ENCODE measurements around the gene EMP3.
"Not testable (repeated sequence)": the region's sequence is repeated elsewhere in the genome, so short reads cannot be mapped to it uniquely, and the experiment has no call there.

EMP3 gene, protein sequence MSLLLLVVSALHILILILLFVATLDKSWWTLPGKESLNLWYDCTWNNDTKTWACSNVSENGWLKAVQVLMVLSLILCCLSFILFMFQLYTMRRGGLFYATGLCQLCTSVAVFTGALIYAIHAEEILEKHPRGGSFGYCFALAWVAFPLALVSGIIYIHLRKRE

DNA sequence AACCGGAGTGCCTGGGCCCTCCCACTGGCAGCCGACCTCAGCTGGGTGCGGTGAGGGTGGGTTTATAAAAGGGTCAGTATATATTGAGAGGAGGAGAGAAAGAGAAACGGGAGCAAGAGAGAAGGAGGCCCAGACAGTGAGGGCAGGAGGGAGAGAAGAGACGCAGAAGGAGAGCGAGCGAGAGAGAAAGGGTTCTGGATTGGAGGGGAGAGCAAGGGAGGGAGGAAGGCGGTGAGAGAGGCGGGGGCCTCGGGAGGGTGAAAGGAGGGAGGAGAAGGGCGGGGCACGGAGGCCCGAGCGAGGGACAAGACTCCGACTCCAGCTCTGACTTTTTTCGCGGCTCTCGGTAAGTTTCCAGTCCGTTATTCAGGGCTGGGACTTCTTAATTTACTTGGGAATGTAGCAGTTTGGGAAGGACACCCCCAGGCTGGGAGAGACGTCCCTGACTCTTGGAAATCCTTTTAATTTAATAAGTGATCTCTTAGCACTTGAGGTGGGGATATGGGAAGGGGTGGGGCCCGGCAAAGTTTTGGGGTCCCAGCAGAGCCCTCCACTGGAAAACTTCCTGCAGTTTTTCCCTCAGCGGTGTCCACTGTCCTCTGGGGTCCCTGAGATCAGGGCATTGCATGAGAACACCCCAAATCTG lies at the start of gene EMP3:
Gene EMP3 (plus strand): TSS at position 288 of the 646 bp plus-strand sequence. CDS start 1,293 bp downstream, outside the sequence.
- peak; percentile 22 to 84 for DNase-seq

DNA sequence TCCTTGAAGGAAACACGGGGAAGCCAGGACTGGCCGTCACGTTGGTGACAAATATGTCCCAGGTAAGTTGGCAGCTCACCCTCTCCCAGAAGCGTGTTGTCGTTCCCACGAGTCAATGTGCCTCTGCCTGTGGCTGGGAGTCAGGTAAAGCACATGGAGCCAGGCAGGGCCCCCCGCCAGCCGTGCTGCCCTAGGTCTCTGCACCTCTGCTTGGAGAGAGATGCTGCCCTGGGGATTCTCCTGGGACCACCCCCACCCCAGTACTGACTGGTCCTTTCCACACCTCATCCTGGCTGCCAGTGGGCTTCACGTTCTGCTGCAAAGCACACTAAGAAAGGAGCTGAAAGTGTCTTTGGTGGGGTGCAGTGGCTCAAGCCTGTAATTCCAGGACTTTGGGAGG lies 45.6 kb upstream of the EMP3 start:
- DNase-seq = no peak

DNA sequence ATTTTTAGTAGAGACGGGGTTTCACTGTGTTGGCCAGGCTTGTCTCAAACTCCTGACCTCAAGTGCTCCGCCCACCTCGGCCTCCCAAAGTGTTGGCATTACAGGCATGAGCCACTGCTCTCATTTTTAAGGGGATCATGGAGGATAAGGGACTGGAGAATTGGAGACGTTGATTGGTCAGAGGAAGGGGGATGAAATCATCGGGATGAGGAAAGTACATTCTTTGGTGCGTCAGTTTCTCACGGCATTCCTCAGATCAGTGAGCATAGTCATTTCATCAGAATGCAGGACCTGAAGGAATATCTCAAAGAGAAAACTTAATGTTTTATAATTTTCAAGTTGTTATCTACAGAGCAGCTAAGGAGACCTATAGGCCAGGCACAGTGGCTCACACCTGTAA lies 41.4 kb upstream of the EMP3 start:
- no peak for DNase-seq

DNA sequence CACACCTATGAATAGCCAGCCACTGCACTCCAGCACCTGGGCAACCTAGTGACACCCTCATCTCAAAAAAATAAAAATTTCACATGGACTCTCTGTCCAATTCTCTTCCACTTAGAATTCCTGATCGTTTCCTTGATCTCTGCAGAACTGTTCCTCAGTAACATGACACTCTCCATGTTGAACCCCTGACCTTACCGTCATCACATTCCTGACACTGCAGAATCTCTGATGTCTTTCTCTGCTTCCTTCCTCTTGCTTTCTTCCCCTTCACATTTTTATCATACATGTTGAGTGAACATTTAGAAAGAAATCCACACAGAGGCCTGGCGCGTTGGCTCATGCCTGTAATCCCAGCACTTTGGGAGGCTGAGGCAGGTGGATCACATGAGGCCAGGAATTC lies 40.5 kb upstream of the EMP3 start:
- DNase-seq = no peak

DNA sequence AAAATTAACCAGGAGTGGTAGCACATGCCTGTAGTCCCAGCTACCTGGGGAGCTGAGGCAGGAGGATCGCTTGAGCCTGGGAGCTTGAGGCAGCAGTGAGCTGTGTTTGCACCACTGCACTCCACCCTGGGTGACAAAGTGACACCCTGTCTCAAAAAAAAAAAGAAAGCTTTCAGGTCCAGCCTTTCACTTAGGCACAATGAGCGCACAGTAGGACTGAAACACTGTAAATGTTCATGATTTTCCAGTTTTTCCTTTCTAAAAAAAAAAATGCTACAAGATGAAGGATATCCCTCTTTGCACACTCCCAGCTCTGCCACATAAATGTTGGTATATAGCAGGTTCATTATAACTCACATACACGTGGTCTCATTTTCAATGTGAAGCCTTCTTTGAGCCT lies 37.6 kb upstream of the EMP3 start:
- DNase-seq = no peak

DNA sequence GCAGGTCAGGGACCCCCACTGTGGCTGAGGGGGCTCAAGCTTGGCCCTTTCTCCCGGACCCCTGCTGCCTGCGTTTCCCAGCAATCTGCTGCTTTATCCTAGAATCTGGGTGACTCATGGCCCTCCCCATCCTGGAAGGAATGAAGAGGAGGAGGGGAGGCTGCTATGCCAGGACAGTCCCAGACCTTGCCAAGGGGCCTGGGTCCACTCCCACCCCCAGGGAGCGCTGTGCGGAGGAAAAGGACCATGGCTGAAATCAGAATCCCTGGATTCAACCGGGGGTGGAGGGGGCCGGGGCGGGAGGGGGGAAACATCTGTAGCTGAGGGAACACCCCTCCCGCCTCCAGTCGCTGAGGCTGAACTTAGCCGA lies 35.0 kb upstream of the EMP3 start:
- DNase-seq = no peak

DNA sequence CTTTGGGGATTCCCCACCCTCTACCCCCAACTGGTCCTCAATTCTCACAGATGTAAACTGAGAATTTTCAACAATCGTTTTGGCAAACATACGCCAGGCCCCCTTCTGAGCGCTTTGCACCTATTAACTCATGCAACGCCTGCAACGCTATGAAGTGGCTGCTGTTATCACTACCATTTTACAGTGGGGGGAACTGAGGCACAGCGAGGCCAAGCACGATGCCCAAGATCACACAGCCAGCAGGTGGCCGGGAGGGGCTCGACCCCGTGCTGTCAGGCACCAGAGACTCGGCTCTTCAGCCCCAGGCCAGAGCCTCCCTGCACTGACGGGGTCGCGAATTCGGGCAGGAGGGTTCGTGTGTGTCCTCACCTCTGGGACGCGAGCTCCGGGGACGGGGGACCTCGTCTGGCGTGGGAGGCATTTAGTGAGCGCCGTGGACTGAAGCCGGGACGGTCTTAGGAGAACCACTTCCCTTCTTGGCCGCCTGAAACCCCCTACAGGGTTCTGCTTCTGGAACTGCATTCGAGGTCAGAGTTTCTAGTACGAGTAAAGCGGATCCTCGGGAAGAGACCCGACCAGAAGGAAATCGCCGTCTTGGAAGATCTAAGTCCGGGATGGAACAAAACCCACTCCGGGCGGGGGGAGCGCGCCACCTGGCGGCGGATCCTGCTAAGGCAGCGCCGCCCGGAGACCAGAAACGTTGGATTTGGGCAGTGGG lies 34.4 kb upstream of the EMP3 start:
- peak; percentile 18 to 49 for DNase-seq

DNA sequence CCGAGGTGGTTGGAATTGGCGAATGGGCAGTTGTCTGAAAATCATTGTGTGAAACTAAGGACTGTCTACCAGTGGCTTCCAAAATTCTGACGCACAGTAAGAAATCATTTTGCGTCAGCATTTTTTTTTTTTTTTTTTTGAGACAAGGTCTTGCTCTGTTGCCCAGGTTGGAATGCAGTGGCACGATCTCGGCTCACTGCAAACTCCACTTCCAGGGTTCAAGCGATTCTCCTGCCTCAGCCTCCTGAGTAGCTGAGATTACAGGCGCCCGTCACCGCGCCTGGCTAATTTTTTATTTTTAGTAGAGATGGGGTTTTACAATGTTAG lies 33.9 kb upstream of the EMP3 start:
- DNase-seq = not testable (repeated sequence)

DNA sequence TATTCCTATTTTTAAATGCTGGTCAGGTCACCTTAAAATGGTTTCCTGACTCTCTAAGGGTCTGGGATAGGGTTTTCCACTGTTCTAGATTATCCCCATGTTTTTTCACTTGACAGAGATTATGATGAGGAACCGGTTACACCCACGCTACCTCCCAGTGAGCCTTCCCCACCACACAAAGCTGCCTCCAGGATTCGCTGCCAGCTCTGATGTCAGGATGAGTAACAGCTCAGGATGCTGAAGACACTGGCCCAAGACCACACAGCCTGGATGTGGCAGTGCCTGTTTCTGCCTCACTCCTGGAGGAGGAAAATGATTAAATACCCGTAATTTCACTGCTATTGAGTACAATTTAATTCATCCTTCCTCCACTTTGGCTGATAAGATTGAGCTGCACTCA lies 32.6 kb upstream of the EMP3 start:
- no peak for DNase-seq

DNA sequence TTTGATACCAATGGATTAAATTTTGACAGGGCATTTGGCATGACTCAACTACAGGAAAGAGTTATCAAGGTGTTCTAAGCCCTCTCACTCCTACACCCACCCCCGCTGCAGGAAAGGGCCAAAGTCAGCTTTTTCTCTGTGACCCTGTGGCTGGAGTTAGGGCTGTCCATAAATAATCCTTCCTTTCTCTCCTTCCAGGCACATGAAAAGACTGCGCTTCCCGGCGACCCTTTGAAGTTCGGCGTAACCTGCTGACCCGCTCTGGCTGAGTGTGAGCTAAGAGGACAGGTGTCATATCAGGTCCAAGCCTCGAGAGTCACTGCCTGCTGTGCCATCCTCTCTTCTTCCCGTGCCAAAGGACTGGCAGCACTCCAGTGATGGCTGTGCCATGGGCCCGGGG lies 29.9 kb upstream of the EMP3 start:
- no peak for DNase-seq

DNA sequence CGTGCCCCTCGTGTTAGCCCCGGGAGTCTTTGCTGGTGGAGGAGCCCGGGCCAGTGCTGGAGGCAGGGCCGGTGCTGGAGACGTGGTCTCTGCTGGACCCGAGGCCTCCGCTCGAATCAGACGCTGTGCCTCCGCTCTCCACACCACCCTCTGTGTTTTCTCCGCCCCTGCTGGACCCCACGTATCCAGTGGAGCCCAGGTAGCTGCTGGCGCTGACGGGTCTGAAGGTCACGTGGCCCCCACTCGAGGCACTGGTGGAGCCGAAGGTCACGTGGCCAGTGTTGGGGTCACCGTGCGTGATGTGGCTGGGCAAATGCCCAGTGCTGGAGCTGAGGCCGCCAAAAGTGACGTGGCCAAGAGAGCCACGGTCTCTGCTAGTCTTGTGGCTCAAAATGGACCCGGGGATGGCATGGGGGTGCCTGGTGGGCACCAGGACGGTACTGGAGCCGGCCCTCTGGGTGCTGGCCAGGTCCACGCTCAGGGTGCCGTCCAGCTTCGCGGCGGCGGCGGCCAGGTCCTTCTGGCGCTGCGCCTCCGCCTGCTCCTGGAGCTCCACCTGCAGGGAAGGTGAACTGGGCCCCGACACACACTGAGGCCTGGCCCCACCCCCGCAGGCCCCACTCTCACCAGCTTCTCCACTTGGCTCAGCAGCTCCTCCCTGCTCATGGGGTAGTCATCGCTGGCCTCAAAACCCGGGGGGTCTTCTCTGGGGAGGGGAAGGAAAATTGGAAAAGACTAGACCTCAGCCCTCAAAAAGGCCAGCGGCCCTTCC lies 28.2 kb upstream of the EMP3 start:
- no peak for DNase-seq

DNA sequence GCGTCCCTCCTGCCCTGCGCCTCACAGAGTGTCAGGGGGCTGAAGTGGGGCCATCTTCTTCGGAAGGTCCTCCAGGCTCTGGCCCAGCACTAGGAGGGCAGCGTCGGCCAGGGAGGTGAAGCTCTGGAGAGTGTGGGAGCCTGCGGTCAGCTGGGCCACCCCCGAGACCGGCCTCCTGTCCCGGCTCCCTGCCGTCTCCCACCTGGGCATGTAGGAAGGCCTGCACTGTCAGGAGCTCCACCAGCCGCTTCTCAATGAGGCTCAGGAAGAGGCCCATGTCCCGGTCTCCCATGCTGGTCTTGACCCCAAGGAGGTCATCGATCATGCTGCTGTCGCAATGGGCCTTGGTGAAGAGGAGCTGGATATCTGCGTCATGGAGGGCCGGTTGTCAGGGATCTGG lies 27.4 kb upstream of the EMP3 start:
- DNase-seq = no peak

DNA sequence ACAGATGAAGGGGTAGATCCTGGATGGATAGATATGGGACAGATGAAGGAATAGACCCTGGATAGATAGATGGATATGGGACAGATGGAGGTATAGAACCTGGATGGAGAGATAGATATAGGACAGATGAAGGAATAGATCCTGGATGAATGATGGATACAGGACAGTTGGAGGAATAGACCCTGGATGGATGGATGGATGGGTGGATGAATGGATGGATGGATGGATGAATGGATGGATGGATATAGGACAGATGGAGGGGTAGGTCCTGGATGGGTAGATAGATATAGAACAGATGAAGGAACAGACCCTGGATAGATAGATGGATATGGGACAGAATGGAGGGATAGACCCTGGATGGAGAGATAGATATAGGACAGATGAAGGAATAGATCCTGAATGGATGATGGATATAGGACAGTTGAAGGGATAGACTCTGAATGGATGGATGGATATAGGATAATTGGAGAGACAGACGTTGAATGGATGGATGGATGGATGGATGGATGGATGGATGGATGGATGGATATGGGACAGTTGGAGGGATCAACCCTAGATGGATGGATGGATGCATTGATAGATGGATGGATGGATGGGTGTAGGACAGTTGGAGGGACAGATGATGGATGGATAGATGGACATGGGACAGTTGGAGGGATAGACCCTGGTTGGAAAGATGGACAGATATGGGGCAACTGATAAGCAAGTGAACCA lies 23.3 kb upstream of the EMP3 start:
- DNase-seq = no peak

DNA sequence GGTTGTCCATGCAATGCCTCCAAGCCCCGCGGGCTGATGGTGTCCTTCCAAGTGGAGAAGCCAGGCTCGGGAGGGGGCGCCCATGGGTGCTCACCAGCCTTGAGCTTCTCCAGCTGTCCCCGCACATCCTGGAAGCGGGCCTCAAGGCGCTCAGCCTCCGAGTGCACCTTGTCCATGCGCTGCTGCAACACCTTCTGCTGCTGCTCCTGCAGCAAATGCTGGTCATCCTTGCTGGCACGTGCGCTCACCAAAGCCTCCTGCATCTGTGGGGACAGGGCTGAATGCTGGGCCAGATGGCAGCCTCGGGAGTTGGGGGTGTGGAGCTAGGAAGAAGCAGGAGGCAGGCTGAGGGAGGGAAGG lies 22.8 kb upstream of the EMP3 start:
- no peak for DNase-seq

DNA sequence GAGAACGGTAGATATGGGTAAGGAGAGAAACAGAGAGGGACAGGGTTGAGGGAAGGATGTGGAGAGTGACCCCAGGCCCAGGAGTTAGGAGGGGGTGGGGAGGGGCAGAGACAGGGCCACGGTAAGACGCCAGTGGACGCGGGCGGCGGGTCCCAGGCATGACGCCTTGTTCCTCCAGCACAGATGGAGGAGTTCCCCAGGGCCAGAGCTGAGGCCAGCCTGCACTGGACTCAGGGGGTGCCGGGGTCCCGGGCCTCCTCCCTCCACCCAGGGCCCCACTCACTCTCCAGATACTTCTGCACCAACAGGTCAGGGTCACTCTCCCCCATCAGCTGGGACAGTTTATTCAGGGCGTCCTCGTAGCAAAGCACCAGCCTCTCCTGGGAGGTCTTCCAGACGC lies 22.0 kb upstream of the EMP3 start:
- no peak for DNase-seq

DNA sequence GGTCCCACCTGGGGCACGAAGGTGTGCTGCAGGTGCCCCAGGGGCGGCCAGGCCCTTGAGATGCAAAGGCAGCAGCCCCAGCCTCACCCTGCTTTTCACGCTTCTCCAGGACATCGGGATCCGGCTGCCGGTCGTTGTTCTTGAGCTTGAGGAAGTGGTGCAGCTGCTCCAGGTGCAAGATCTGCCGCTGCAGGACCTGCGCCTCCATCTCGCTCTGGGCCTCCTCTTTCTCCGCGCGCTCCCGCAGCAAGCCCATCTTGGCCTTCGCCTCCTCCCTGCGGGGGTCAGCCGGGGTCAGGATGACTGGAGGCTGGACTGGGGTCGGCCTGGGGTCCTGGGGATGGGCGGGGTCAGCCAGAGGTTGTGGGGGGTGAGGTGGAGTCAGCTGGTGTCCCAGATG lies 21.5 kb upstream of the EMP3 start:
- no peak for DNase-seq

DNA sequence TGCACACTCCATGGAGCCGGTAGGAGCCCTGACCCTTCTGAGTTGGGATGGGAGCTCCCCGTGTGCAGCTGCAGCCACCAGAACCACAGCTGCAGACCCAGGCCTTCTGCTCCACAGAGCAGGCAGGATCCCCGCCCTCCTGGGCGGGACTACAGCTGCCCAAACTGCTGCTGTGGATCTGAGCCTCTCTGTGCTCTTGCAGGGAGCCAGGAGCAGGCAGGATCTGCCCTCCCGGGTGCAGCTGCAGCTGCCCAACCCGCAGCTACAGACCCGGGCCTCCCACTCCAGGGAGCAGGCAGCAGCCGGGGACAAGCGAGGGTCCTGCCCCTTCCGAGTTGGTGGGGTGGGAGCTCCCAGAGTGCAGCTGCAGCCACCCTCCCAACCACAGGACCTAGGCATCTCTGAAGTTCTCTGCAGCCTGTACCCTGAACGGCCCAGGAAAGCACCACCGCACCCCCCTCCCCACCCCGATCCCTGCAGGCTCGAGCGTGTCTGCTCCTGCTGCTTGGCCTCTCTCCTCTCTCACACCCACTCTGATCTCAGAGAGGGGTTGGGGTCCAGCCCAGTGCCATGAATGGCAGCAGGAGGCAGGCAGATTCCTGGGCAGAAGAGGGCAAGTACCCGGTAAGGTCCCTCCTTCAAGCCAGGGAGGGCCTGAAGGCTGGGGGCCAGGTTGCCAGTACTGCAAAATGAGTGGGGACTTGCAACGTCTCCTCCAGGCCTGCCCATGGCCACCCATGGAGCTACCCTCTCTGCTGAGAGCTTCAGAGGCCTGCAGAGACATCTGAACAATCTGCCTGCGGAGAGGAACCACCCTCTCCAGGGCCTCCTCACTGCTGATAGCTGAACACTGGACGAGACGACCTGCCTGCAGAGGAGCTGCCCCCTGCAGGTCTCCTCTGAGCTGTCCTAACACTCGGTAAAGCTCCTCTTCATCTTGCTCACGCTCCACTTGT lies 16.4 kb upstream of the EMP3 start:
- DNase-seq = no peak

DNA sequence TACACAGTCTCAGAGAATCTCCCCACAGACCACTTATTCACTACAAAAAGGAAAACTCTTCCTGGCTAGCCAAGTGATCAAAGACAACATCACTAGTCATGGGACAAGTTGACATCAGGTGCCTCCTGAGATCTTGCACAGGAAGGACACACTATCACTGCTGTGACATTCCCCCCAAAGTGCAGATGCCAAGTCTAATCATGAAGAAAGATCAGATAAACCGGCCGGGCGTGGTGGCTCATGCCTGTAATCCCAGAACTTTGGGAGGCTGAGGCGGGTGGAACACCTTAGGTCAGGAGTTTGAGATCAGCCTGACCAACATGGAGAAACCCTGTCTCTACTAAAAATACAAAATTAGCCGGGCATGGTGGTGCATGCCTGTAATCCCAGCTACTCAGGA lies 15.6 kb upstream of the EMP3 start:
- not testable (repeated sequence) for DNase-seq

DNA sequence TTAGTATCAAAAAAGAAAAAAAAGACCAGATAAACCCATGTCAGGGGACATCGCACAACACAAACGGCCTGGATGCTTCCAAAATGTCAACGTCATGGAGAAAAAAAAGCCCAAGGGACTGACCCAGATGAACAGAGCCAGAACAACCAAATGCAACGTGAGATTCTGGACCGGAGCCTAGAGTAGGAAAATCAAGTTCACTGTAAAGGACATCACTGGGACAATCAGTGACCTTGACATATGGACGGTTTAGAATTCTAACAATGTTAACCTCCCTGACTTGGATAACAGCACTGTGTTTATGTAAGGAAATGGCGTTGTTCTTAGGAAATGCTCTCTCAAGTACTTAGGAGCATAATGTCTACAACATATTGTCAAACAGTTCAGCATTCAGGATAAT lies 15.1 kb upstream of the EMP3 start:
- no peak for DNase-seq

DNA sequence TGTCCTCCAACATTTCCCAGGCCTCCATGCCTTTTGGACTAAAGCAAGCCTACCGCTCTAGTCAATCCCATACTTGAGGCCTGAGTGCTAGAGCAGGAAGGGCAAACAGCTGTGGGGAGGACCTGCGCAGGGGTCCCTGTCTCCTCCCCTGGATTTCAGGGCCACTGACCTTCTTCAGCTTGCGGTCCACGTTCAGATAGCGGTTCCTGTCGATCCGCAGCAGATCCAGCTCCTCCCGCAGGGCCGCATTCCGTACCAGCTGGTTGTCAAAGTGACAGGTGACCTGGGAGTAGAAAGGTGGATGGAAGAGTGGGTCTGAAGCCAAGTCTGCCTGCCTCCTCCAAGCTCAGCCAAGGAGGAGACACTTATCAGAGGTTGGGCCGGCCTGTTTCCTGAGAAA lies 14.0 kb upstream of the EMP3 start:
- DNase-seq = no peak

DNA sequence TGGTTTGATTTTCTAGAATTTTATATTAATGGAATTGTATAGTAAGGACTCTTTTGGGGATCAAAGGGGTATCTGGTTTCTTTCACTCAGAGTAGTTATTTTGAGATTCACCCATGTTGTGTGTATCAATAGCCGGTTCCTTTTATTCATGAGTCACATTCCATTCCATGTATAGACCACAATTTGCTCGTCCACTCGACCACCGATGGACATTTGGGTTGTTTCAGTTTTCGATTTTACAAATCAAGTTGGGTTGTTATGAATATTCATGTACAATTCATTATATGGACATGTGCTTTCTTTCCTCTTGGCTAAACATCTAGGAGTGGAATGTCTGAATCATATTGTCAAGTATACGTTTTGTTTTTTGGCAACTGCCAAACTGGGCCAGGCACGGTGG lies 9.6 kb upstream of the EMP3 start:
- no peak for DNase-seq

DNA sequence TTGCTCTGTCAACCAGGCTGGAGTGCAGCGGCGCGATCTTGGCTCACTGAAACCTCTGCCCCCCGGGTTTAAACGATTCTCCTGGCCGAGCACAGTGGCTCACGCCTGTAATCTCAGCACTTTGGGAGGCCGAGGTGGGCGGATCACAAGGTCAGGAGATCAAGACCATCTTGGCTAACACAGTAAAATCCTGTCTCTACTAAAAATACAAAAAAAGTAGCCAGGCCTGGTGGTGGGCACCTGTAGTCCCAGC lies 7.7 kb upstream of the EMP3 start:
- not testable (repeated sequence) for DNase-seq

All from SW 1271 (cell line).